Ovary (tissue), 3 donors: Measurements from ENCODE around the gene DOCK1.

ENCODE experiments used
- CTCF ChIP-seq, 3 donors: fragments of 450-650 bp in 2 of 3; fragments of 200-600 bp in 1 of 3; IDR thresholded peaks; one replicate each; pipeline versions ENCODE4 v1.5.1 to v1.8.0; 2016 to 2022; ENCODE audit warnings: antibody characterized with exemption in 3 of 3, mild to moderate bottlenecking in 1 of 3
- EP300 ChIP-seq: sonication (generic); formaldehyde crosslinking; IDR thresholded peaks from one replicate; pipeline ENCODE4 v1.6.1; 2017; ENCODE audit warnings: antibody characterized with exemption
- POLR2A ChIP-seq: fragments of 450-650 bp; IDR thresholded peaks from one replicate; pipeline ENCODE4 v1.6.1; 2017; ENCODE audit warnings: antibody characterized with exemption, mild to moderate bottlenecking, moderate library complexity
- donor health status: DM: no; HTN: no; CAD: no.

GRCh38 chr10:127142856-127143255 is 237.6 kb downstream of the DOCK1 start:
- no peak for TF ChIP-seq CTCF (IDR thresholded peaks at IDR 0.05)
- TF ChIP-seq POLR2A: no peak
- TF ChIP-seq EP300: no peak
